HG03045 (cell line): Measurements from ENCODE around the gene CREBZF.

Source experiments
- ATAC-seq: cut with Tn5 transposase; IDR thresholded peaks from one replicate; pipeline ENCODE4 v1.9.1; 2021; ENCODE audit warnings: mild to moderate bottlenecking, moderate library complexity; ENCODE audit not compliant: unreplicated experiment

Gene CREBZF

GRCh38 chr11:85664615-85665481, at the start of gene CREBZF:
Gene CREBZF (minus strand): TSS chr11:85665129. CDS start chr11:85664875, 254 bp downstream.
- ATAC-seq: peak; percentile 91

DNA sequence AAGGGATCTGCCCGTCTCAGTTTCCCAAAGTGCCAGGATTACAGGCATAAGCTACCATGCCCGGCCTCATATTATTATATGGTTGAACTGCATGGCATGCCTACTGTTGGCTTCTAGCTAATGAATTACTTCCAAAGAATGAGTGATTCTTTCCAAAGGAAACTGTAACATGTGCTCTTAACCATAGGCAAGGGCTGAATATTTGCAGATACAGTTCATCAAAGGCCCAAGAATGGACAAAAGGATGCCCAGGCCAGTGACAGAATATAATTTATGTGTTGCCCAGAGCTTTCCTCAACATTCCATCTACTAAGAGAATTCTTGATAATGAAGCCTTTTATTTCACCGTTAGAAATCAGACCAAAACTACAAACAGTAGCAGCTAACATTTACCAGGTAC, 48.0 kb upstream of the CREBZF start:
- ATAC-seq: no peak

GRCh38 chr11:85710917-85711316, 46.0 kb upstream of the CREBZF start:
- ATAC-seq: no peak

GRCh38 chr11:85709941-85710702, 45.2 kb upstream of the CREBZF start:
- no peak for ATAC-seq

GRCh38 chr11:85705800-85706199, 40.9 kb upstream of the CREBZF start:
- no peak for ATAC-seq

DNA sequence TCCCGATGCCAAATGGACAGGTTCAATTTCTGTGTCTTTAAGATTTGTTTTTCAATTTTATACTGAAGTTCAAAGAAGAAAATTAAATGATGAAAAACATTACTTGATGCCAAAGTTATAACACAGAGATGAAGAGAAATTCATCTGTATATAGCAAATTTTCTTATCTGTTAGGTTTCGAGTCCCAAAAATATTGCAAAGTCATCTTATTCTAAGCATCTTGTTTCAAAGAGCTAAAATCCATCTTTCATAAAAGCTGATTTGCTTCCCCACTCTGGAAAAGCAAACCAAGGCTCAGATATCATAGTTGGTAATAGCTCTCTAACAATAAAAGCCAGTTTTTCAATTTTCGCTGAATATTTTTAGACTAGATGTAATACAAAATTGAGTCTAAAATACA, 40.0 kb upstream of the CREBZF start:
- no peak for ATAC-seq

DNA sequence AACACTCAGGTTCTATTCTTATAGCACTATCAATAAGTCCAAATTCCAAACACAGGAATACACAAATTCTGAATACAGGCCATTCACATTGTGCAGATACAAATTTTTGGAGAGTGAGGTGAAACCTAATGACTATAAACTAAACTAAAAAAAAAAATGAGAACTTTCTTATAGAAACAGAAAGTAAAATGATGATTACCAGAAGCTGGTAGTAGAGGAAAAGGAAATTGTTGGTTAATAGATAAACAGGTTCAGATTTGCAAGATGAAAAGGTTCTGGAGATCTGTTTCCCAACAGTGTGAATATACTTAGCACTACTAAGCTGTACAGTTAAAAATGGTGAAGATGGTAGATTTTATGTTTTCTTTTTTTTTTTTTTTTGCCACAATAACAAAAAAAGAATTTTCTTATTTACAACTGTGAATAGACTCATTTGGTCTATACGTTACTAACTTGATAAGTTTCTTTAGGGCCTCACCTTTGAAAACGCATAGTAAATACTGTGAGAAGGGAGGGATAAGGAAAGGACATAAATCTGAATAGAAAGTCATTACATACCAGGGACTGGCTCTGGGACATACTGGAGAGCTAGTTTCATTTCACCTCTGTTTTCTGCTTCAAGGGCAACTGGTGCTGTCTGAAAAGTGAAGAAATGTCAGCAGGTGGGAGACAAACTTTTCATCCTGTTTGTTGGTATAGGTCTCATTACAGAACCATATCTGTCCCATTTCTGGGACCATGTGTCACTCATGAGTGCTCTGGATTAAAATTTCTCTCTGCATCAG, 35.2 kb upstream of the CREBZF start:
- ATAC-seq: peak; percentile 78

- no peak for ATAC-seq
Observed at GRCh38 chr11:85698195-85698594, 33.3 kb upstream of the CREBZF start.

DNA sequence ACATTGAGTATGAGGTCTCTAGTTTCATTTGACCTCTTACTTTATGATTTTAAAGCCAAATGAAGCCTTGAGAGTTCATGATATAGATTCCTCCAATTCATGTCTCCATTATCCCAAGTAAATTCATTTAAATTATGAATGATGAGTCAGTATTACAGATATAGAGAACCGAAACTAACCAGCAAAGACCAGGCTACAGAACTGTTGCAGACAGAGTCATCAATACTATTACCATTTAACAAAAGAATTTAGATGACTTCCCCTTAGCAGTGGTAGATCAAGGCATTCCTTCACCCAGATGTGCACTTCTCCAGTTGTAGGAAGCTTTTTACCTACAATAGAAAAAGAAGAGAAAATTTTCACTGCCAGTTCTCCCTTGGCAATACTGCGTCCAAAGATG, 32.8 kb upstream of the CREBZF start:
- ATAC-seq: no peak

- no peak for ATAC-seq
Observed at GRCh38 chr11:85695546-85695945, 30.6 kb upstream of the CREBZF start.

DNA sequence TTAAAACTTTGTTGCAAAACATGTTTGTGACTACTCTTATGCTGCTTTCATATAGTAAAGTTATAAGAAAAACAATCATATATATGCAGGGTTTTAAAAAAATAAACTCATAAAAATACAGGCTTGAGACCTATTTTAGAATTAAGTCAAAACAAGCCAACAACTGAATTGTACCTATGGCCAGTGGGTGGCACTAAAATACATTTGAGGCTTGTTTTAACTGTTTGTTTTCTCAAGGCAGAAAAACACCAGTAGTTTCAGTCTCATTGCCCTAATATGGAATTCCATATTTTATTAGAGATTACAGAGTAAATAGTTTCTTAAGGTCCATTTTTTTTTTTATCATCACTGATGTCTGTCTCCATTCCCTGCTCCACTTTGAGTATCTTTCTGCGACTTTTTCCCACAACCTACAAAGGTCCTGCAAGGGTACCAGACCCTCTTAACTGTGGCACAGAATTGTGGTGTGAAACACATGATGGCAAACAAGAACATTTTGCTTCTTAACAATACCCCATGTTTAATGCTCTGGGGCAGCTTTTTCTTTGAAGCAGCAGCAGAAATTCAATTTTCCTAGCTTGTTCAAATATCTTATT, 29.6 kb upstream of the CREBZF start:
- no peak for ATAC-seq

DNA sequence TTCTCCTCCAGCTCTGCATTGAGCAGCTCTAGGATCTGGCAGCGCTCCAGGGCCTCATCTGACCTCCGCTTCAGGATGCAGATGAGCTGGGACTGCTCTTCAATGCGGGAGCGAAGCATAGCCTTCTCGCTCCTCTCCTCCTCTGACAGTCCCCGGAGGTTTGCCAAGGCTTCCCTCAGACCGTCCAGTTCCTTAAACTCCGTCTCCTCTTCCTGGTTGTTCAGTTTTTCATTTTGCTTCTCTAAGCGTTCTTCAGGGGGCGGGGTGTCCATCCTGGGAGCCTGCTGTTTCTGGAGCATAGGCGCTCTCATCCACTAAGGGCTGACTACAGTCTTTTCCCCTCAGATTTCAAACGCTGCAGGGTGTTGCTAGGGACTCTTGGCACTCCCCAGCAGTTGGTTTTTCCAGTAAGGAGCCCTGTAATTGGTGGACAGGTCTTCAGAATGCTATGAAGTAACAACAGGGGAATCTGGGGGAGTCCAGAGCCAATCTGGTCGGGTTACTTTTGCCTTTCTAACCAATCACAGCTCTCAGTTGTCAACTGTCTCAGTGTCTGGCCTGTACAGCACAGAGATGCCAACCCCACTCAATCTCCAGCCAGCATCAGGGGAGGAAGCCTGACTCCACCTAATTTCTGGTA, 21.0 kb upstream of the CREBZF start, which contains the start of gene CCDC89:
Gene CCDC89, minus strand, starts transcription at position 376 of the 640 bp plus-strand sequence. Its CDS starts 65 bp downstream, at position 311.
- no peak for ATAC-seq

- no peak for ATAC-seq
Observed at GRCh38 chr11:85685125-85685819, 20.3 kb upstream of the CREBZF start.

DNA sequence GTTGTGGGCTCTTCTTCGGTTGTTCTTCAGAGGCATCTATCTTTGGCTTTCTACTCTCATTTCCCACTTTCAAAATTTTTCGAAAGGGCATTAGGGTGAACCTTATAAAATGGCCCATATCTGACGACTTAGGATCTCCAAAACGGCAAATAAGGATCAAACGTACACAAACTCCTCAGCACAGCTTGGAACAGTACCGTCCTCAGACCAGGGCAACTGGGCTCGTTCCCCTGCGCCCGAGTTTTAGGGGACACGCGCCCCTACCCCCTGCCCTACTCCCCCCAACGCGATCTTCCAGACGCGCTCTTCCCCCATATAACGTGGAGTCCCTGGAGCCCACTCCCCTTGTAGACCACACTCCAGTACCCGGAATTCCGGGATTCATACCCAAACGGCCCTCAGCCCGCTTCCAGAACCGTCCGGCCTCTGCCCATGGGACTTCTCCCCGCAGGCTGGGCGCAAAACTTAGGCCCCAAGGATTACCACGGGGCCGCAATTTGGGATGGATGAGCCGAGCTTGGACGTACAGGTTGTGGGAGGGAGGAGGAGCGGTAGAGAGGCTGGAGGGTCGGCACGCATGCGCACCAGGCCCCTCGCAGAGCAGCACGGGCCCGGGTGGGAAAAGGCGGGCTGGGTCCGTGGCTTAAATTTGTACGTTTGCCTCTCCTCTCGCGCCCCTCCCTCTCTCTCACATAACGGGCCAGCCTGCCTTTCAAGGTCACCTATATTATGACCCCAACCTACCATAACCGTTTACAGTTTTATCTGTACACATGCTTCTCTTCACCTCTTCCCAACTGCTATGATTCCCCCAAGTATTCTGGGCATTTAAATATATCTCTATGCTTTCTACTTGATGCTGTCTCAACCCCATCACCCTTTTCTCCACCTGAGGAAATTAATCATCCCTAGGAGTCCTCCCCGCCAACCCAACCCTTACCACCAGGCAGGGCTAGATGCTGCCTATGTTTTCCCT, 17.7 kb upstream of the CREBZF start:
- peak; percentile 97 for ATAC-seq

- ATAC-seq: no peak
Observed at GRCh38 chr11:85680897-85681296, 16.0 kb upstream of the CREBZF start.

- no peak for ATAC-seq
Observed at GRCh38 chr11:85679576-85679975, 14.6 kb upstream of the CREBZF start.

GRCh38 chr11:85673393-85673792, 8.5 kb upstream of the CREBZF start:
- ATAC-seq: no peak

GRCh38 chr11:85672105-85672902, 7.4 kb upstream of the CREBZF start:
- ATAC-seq: no peak
